ENCODE data around the gene TRAPPC3L. TPM values are rescaled to one million over a fixed set of nuclear protein-coding genes. Genes with fewer than 3 reads are reported as not detected.
A peak's percentile ranks its signal among the peaks of the same experiment; 100 is the strongest.

The TRAPPC3L gene
- total and polyA plus RNA-seq, 2 of the 13 experiments (the other 11 are each of a cell fraction or from before 2014, with no cell fraction given), result not detected

DNA sequence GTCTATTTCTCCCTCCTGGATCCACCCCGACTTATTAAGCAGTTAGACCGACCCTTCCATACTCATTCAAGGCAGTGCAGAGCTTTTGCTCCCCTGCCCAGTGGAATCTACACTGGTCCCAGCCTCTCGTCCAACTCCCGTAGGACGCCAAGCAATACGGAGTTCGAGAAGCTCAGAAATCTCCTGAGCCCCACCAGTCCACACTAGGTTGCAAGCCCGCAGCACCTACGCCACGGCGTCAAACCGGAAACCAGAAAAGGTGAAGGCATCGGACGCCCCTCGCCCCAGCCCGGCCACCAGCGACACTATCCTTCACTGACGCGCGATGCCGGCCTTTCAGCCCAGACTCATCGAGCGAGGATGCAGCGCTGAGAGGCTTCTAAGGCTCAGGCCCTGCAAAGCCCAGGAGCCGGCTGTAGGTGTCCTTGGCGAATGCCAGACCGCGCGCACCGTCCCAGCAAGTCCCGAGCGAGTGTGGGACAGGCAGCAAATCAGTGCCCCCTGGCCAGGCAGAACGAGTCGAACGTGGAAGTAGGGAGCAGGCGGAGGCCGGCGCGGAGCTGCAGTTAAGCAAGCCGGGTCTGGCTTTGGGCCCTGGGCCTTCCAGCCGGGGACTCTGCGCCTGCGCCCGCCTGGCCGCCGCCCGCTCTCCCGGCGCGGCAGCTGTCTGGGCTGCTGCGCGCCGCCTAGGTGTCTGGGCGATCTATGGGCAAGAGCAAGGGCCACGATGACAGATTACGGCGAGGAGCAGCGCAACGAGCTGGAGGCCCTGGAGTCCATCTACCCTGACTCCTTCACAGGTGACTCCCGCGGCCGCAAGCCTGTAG is 25.6 kb upstream of the TRAPPC3L start, which contains the start of gene RWDD1 (continued):
- TF ChIP-seq MZF1 (CRISPR knock-in tag; IDR thresholded peaks at IDR 0.05; ENCODE audit: borderline replicate concordance) (peak; percentile 87; the same call in 1 of the 2 replicates), HDAC1 (CRISPR knock-in tag; IDR thresholded peaks at IDR 0.05) (peak; percentile 97), ZNF577 (CRISPR knock-in tag; IDR thresholded peaks at IDR 0.05; ENCODE audit: borderline replicate concordance, low read depth) (no peak), ZNF205 (CRISPR knock-in tag; IDR thresholded peaks at IDR 0.05) (peak; percentile 89), PHF8 (CRISPR knock-in tag; IDR thresholded peaks at IDR 0.05) (peak; percentile 94), CHD4 (IDR thresholded peaks at IDR 0.05; ENCODE audit: borderline replicate concordance, low read length) (no peak), ZNF20 (CRISPR knock-in tag; IDR thresholded peaks at IDR 0.05) (no peak), TGIF2 (CRISPR knock-in tag; IDR thresholded peaks at IDR 0.05) (peak; percentile 99), PAX8 (CRISPR knock-in tag; IDR thresholded peaks at IDR 0.05; ENCODE audit: borderline replicate concordance) (no peak; the same call in 1 of the 2 replicates), PITX1 (CRISPR knock-in tag; IDR thresholded peaks at IDR 0.05) (peak; percentile 95), RBAK (CRISPR knock-in tag; IDR thresholded peaks at IDR 0.05) (no peak), ZNF468 (CRISPR knock-in tag; IDR thresholded peaks at IDR 0.05) (no peak), ZMAT3 (CRISPR knock-in tag; conservative IDR thresholded peaks at IDR 0.05) (peak; percentile 42; the same call in 1 of the 2 replicates), ZNF713 (CRISPR knock-in tag; IDR thresholded peaks at IDR 0.05) (no peak), REPIN1 (CRISPR knock-in tag; IDR thresholded peaks at IDR 0.05; ENCODE audit: borderline replicate concordance, low read depth) (peak; percentile 100)
- TF ChIP-seq, protein P1, sequence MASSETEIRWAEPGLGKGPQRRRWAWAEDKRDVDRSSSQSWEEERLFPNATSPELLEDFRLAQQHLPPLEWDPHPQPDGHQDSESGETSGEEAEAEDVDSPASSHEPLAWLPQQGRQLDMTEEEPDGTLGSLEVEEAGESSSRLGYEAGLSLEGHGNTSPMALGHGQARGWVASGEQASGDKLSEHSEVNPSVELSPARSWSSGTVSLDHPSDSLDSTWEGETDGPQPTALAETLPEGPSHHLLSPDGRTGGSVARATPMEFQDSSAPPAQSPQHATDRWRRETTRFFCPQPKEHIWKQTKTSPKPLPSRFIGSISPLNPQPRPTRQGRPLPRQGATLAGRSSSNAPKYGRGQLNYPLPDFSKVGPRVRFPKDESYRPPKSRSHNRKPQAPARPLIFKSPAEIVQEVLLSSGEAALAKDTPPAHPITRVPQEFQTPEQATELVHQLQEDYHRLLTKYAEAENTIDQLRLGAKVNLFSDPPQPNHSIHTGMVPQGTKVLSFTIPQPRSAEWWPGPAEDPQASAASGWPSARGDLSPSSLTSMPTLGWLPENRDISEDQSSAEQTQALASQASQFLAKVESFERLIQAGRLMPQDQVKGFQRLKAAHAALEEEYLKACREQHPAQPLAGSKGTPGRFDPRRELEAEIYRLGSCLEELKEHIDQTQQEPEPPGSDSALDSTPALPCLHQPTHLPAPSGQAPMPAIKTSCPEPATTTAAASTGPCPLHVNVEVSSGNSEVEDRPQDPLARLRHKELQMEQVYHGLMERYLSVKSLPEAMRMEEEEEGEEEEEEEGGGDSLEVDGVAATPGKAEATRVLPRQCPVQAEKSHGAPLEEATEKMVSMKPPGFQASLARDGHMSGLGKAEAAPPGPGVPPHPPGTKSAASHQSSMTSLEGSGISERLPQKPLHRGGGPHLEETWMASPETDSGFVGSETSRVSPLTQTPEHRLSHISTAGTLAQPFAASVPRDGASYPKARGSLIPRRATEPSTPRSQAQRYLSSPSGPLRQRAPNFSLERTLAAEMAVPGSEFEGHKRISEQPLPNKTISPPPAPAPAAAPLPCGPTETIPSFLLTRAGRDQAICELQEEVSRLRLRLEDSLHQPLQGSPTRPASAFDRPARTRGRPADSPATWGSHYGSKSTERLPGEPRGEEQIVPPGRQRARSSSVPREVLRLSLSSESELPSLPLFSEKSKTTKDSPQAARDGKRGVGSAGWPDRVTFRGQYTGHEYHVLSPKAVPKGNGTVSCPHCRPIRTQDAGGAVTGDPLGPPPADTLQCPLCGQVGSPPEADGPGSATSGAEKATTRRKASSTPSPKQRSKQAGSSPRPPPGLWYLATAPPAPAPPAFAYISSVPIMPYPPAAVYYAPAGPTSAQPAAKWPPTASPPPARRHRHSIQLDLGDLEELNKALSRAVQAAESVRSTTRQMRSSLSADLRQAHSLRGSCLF (CRISPR knock-in tag; IDR thresholded peaks at IDR 0.05; ENCODE audit: borderline replicate concordance), result peak; percentile 84; the same call in 1 of the 2 replicates
- TF ChIP-seq, protein P2, sequence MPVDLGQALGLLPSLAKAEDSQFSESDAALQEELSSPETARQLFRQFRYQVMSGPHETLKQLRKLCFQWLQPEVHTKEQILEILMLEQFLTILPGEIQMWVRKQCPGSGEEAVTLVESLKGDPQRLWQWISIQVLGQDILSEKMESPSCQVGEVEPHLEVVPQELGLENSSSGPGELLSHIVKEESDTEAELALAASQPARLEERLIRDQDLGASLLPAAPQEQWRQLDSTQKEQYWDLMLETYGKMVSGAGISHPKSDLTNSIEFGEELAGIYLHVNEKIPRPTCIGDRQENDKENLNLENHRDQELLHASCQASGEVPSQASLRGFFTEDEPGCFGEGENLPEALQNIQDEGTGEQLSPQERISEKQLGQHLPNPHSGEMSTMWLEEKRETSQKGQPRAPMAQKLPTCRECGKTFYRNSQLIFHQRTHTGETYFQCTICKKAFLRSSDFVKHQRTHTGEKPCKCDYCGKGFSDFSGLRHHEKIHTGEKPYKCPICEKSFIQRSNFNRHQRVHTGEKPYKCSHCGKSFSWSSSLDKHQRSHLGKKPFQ (CRISPR knock-in tag; IDR thresholded peaks at IDR 0.05; ENCODE audit: insufficient replicate concordance), result peak; percentile 35
- TF ChIP-seq, protein P3, sequence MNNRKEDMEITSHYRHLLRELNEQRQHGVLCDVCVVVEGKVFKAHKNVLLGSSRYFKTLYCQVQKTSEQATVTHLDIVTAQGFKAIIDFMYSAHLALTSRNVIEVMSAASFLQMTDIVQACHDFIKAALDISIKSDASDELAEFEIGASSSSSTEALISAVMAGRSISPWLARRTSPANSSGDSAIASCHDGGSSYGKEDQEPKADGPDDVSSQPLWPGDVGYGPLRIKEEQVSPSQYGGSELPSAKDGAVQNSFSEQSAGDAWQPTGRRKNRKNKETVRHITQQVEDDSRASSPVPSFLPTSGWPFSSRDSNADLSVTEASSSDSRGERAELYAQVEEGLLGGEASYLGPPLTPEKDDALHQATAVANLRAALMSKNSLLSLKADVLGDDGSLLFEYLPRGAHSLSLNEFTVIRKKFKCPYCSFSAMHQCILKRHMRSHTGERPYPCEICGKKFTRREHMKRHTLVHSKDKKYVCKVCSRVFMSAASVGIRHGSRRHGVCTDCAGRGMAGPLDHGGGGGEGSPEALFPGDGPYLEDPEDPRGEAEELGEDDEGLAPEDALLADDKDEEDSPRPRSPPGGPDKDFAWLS (CRISPR knock-in tag; IDR thresholded peaks at IDR 0.05; ENCODE audit: borderline replicate concordance), result no peak
- TF ChIP-seq, protein P4, sequence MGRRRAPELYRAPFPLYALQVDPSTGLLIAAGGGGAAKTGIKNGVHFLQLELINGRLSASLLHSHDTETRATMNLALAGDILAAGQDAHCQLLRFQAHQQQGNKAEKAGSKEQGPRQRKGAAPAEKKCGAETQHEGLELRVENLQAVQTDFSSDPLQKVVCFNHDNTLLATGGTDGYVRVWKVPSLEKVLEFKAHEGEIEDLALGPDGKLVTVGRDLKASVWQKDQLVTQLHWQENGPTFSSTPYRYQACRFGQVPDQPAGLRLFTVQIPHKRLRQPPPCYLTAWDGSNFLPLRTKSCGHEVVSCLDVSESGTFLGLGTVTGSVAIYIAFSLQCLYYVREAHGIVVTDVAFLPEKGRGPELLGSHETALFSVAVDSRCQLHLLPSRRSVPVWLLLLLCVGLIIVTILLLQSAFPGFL (CRISPR knock-in tag; IDR thresholded peaks at IDR 0.05), result no peak

All from HepG2 (cell line).